ENCODE results near the gene WNT5B. TPM values are rescaled to one million over a fixed set of nuclear protein-coding genes. Genes with fewer than 3 reads are reported as not detected.
A peak's percentile ranks its signal among the peaks of the same experiment; 100 is the strongest.

WNT5B gene
- total and polyA plus RNA-seq, 2 of the 4 experiments (the other 2 are of a cell fraction), result 83.7 to 102 TPM

- POLR2A ChIA-PET (ENCODE audit: unreplicated experiment), result no interaction called here
- H4K91ac ChIP-seq (ENCODE audit: insufficient read depth, low read depth, low read length), result no peak overlapping the region
- peaks cover 4% of the 10 kb centered on the region; the same call in 1 of the 2 replicates for H3K9me1 ChIP-seq (ENCODE audit: insufficient read depth, low read length)
- H3K23ac ChIP-seq (ENCODE audit: low read depth, low read length), result no peak overlapping the region
- H2AFZ ChIP-seq (replicated peaks; ENCODE audit: low read length, poor library complexity), result peak overlapping the region; percentile 34
- dilution Hi-C loops (cut with HindIII; ENCODE audit: low sequenced_read_pairs, unreplicated experiment), result no loop called here
- no peak overlapping the region for H3K14ac ChIP-seq (replicated peaks; ENCODE audit: low read depth, low read length)
- H3K4me2 ChIP-seq (ENCODE audit: low read depth, low read length), result no peak overlapping the region
- no peak overlapping the region for H3K18ac ChIP-seq (ENCODE audit: low read depth, low read length)
- no peak overlapping the region for H2BK20ac ChIP-seq (ENCODE audit: low read depth, low read length)
- no peak overlapping the region for H3K4me3 ChIP-seq (ENCODE audit: insufficient read depth, low read depth, low read length)
- H2AK9ac ChIP-seq (replicated peaks; ENCODE audit: low read depth, low read length, poor library complexity), result no peak overlapping the region
- no peak overlapping the region for H2BK15ac ChIP-seq (ENCODE audit: low read depth, low read length)
- CTCF ChIA-PET, result no interaction called here
- H3K27me3 ChIP-seq (ENCODE audit: control insufficient read depth, insufficient read depth, low read length), result no peaks in the 10 kb centered on the region; the same call in 1 of the 2 replicates
- no peaks in the 10 kb centered on the region for H3K36me3 ChIP-seq (ENCODE audit: control insufficient read depth, insufficient read depth, low read length)
- ATAC-seq (ENCODE audit: low read depth) (no peak), DNase-seq (no peak)
- H3K4ac ChIP-seq (ENCODE audit: low read depth, low read length), result no peak overlapping the region
- no peak overlapping the region for H3K27ac ChIP-seq (ENCODE audit: insufficient read depth, low read length)
- H2BK5ac ChIP-seq (ENCODE audit: low read depth, low read length, poor library complexity, severe bottlenecking), result no peak overlapping the region
- intact Hi-C loops (cut with micrococcal nuclease), result no loop called here
- H4K20me1 ChIP-seq (ENCODE audit: insufficient read depth, low read length), result no peaks in the 10 kb centered on the region; the same call in 1 of the 2 replicates
- H3K56ac ChIP-seq (ENCODE audit: extremely low read depth, insufficient read depth, low read length), result no peak overlapping the region
- WGBS, 2 experiments (ENCODE audit: extremely low coverage in 2 of 2, insufficient read length in 1 of 2), result 100% methylated on average over 3 of the region's 11 CpGs; no CpG with 5 or more reads in 1 of the 2 experiments
- H3K4me1 ChIP-seq (ENCODE audit: control insufficient read depth, insufficient read depth, low read length), result peaks cover 4% of the 10 kb centered on the region; the same call in 1 of the 2 replicates
- TF ChIP-seq SMC3 (IDR thresholded peaks at IDR 0.05; ENCODE audit: low read depth, low read length) (no peak), BHLHE40 (IDR thresholded peaks at IDR 0.05; ENCODE audit: low read depth, low read length) (no peak), USF2 (IDR thresholded peaks at IDR 0.05; ENCODE audit: low read depth, low read length) (no peak), MAFK (IDR thresholded peaks at IDR 0.05; ENCODE audit: low read depth, low read length) (no peak), MXI1 (IDR thresholded peaks at IDR 0.05; ENCODE audit: borderline replicate concordance, low read depth, low read length) (no peak), CHD1 (IDR thresholded peaks at IDR 0.05; ENCODE audit: low read depth, low read length) (no peak), FOS (IDR thresholded peaks at IDR 0.05; ENCODE audit: low read depth, low read length) (no peak), POLR2A (IDR thresholded peaks at IDR 0.05; ENCODE audit: low read depth, low read length) (no peak), RAD21 (IDR thresholded peaks at IDR 0.05; ENCODE audit: low read length) (no peak), CEBPB (IDR thresholded peaks at IDR 0.05; ENCODE audit: low read depth, low read length) (no peak), RCOR1 (IDR thresholded peaks at IDR 0.05; ENCODE audit: insufficient replicate concordance, low read length) (no peak), RFX5 (IDR thresholded peaks at IDR 0.05; ENCODE audit: low read depth, low read length) (no peak), NFE2L2 (IDR thresholded peaks at IDR 0.05; ENCODE audit: low read depth, low read length) (no peak), ELK1 (IDR thresholded peaks at IDR 0.05; ENCODE audit: borderline replicate concordance, low read depth, low read length) (no peak), MAZ (IDR thresholded peaks at IDR 0.05; ENCODE audit: borderline replicate concordance, low read depth, low read length) (no peak), CTCF (conservative IDR thresholded peaks at IDR 0.05; ENCODE audit: low read depth, low read length) (no peak)
- no peak overlapping the region for H2BK120ac ChIP-seq (ENCODE audit: low read depth, low read length)
- in situ Hi-C loops (cut with MboI; ENCODE audit: low sequenced_read_pairs), result loop anchor here (25.0 kb wide), 1 partner anchor 624 kb away; no protein-coding TSS in a partner anchor
- BruUV-seq (replicated peaks), result no TSS peak
- no peak overlapping the region for H4K5ac ChIP-seq (ENCODE audit: low read depth, low read length)
- H3K9me3 ChIP-seq (ENCODE audit: control insufficient read depth, insufficient read depth, low read length), result no peaks in the 10 kb centered on the region
- no peak overlapping the region for H4K8ac ChIP-seq (ENCODE audit: low read depth in 2 of 2, low read length in 2 of 2)
- H3K9ac ChIP-seq (ENCODE audit: low read depth, low read length), result no peak overlapping the region
- H3K79me1 ChIP-seq (ENCODE audit: low read depth in 1 of 2, low read length in 2 of 2), result no peaks in the 10 kb centered on the region
- H2AK5ac ChIP-seq (ENCODE audit: low read depth, low read length), result no peak overlapping the region
Observed at GRCh38 chr12:1663440-1664132, 34.6 kb downstream of the WNT5B start.
